ENCODE results near the gene SEC16A. TPM values are rescaled to one million over a fixed set of nuclear protein-coding genes. Genes with fewer than 3 reads are reported as not detected.

Gene SEC16A
- total RNA-seq, 1 donor from 2014 or later: 89.9 TPM

- no peaks in the 10 kb centered on the region for H3K27me3 Mint-ChIP-seq (ENCODE audit: low read depth)
- DNase-seq (ENCODE audit: low spot score in 2 of 2, unreplicated experiment in 2 of 2): no peak
- no peak overlapping the region for H3K27ac Mint-ChIP-seq
- H3K4me3 Mint-ChIP-seq: no peak overlapping the region
- H3K36me3 Mint-ChIP-seq: peaks cover 31% of the 10 kb centered on the region
- no peaks in the 10 kb centered on the region for H3K9me3 Mint-ChIP-seq
- no peak for TF ChIP-seq CTCF (IDR thresholded peaks at IDR 0.05; ENCODE audit: unreplicated experiment)
- peaks cover 17% of the 10 kb centered on the region for H3K4me1 Mint-ChIP-seq
Observed at GRCh38 chr9:136405481-136405880, 77.4 kb downstream of the SEC16A start.

GRCh38 chr9:136404801-136405136 is 78.1 kb downstream of the SEC16A start:
- Mint-ChIP-seq H3K9me3 (no peaks in the 10 kb centered on the region), H3K27me3 (ENCODE audit: low read depth) (no peaks in the 10 kb centered on the region), H3K36me3 (peaks cover 31% of the 10 kb centered on the region), H3K27ac (no peak overlapping the region), H3K4me3 (no peak overlapping the region), H3K4me1 (peaks cover 15% of the 10 kb centered on the region)
- TF ChIP-seq CTCF (IDR thresholded peaks at IDR 0.05; ENCODE audit: unreplicated experiment): no peak
- no peak for DNase-seq (ENCODE audit: low spot score in 2 of 2, unreplicated experiment in 2 of 2)

GRCh38 chr9:136403915-136404800 is 78.7 kb downstream of the SEC16A start:
- H3K4me3 Mint-ChIP-seq: no peak overlapping the region
- peaks cover 31% of the 10 kb centered on the region for H3K36me3 Mint-ChIP-seq
- H3K9me3 Mint-ChIP-seq: no peaks in the 10 kb centered on the region
- no peaks in the 10 kb centered on the region for H3K27me3 Mint-ChIP-seq (ENCODE audit: low read depth)
- H3K27ac Mint-ChIP-seq: no peak overlapping the region
- no peak for DNase-seq (ENCODE audit: low spot score in 2 of 2, unreplicated experiment in 2 of 2)
- H3K4me1 Mint-ChIP-seq: peaks cover 12% of the 10 kb centered on the region
- no peak for TF ChIP-seq CTCF (IDR thresholded peaks at IDR 0.05; ENCODE audit: unreplicated experiment)

- DNase-seq (ENCODE audit: low spot score in 2 of 2, unreplicated experiment in 2 of 2): no peak
- TF ChIP-seq CTCF (IDR thresholded peaks at IDR 0.05; ENCODE audit: unreplicated experiment): no peak
- no peaks in the 10 kb centered on the region for H3K9me3 Mint-ChIP-seq
- H3K4me3 Mint-ChIP-seq: no peak overlapping the region
- H3K27me3 Mint-ChIP-seq (ENCODE audit: low read depth): no peaks in the 10 kb centered on the region
- H3K4me1 Mint-ChIP-seq: peaks cover 13% of the 10 kb centered on the region
- no peak overlapping the region for H3K27ac Mint-ChIP-seq
- peaks cover 27% of the 10 kb centered on the region for H3K36me3 Mint-ChIP-seq
Observed at GRCh38 chr9:136403538-136403914, 79.3 kb downstream of the SEC16A start.

GRCh38 chr9:136402067-136402466 is 80.8 kb downstream of the SEC16A start:
- no peaks in the 10 kb centered on the region for H3K27me3 Mint-ChIP-seq (ENCODE audit: low read depth)
- H3K4me1 Mint-ChIP-seq: peaks cover 14% of the 10 kb centered on the region
- H3K9me3 Mint-ChIP-seq: no peaks in the 10 kb centered on the region
- no peak for TF ChIP-seq CTCF (IDR thresholded peaks at IDR 0.05; ENCODE audit: unreplicated experiment)
- DNase-seq (ENCODE audit: low spot score in 2 of 2, unreplicated experiment in 2 of 2): no peak
- peaks cover 21% of the 10 kb centered on the region for H3K36me3 Mint-ChIP-seq
- H3K4me3 Mint-ChIP-seq: no peak overlapping the region
- no peak overlapping the region for H3K27ac Mint-ChIP-seq

Measured in mesothelial cell of epicardium (in vitro differentiated cells).